ENCODE results near the gene TMEM116.
"Not testable (repeated sequence)": the region's sequence is repeated elsewhere in the genome, so short reads cannot be mapped to it uniquely, and the experiment has no call there.

DNA sequence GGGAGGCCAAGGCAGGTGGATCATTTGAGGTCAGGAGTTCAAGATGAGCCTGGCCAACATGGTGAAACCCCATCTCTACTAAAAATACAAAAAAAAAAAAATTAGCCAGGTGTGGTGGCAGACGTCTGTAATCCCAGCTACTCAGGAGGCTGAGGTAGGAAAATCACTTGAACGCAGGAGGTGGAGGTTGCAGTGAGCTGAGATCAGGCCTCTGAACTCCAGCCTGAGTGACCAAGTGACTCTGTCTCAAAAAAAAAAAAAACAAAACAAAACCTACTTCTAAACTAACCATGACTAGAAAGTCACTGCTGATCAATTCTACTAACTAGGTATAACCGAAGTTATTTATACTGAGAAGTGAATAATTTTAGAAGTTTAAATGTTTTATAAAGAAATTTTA, 3.4 kb downstream of the TMEM116 start:
- TF ChIP-seq, protein P1, sequence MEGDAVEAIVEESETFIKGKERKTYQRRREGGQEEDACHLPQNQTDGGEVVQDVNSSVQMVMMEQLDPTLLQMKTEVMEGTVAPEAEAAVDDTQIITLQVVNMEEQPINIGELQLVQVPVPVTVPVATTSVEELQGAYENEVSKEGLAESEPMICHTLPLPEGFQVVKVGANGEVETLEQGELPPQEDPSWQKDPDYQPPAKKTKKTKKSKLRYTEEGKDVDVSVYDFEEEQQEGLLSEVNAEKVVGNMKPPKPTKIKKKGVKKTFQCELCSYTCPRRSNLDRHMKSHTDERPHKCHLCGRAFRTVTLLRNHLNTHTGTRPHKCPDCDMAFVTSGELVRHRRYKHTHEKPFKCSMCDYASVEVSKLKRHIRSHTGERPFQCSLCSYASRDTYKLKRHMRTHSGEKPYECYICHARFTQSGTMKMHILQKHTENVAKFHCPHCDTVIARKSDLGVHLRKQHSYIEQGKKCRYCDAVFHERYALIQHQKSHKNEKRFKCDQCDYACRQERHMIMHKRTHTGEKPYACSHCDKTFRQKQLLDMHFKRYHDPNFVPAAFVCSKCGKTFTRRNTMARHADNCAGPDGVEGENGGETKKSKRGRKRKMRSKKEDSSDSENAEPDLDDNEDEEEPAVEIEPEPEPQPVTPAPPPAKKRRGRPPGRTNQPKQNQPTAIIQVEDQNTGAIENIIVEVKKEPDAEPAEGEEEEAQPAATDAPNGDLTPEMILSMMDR (IDR thresholded peaks at IDR 0.05), result not testable (repeated sequence)
- not testable (repeated sequence) for TF ChIP-seq POLR2A, EP300 (IDR thresholded peaks at IDR 0.05)
